Eye (tissue), 1 donor: ENCODE measurements around the gene DNAH10.
"Not testable (repeated sequence)": the region's sequence is repeated elsewhere in the genome, so short reads cannot be mapped to it uniquely, and the experiment has no call there.

ENCODE experiments used
- DNase-seq: peaks from one replicate; pipeline ENCODE4 v3.0.0-alpha.2; 2015

Gene DNAH10

DNA sequence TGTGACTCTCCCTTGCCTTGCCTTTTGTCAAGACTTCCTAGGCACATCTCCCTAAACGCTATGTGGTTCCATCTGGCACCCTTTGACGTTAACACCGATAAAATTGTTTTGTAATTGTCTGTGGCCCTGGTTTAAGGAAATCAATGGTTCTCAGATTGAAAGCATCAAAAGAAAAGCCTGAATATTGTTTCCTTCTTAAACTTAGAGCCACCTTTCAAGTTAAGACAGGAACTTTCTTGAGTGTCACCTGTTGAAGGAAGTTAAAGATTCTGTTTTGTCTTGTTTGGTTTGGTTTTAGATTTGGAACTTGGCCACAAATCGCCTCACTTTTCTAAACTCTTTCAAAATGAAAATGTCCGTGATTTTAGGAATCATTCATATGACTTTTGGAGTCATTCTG lies 14.8 kb upstream of the DNAH10 start:
- no peak for DNase-seq

GRCh38 chr12:123748161-123748560 lies 13.9 kb upstream of the DNAH10 start:
- DNase-seq = no peak

- no peak for DNase-seq
Measured at GRCh38 chr12:123748661-123749060, 13.4 kb upstream of the DNAH10 start.

DNA sequence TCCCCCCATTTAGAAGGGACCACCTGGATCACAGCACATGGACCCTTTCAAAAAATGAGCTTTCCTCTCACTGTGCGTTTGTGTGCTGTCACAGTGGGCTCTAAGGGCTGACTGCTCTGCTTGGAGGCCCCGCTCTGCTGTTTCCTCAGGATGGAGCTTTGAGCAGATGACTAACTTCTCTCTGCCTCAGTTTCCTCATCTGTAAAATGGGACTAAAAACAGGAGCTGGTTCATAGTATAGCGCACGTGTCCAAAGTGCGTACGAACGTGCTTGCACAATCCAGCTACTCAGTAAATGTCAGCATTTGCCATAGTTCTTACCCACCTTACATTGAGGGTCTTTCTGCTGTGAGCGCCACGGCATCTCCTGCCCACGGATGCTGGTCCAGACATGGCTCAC lies 12.7 kb upstream of the DNAH10 start:
- DNase-seq = no peak

DNA sequence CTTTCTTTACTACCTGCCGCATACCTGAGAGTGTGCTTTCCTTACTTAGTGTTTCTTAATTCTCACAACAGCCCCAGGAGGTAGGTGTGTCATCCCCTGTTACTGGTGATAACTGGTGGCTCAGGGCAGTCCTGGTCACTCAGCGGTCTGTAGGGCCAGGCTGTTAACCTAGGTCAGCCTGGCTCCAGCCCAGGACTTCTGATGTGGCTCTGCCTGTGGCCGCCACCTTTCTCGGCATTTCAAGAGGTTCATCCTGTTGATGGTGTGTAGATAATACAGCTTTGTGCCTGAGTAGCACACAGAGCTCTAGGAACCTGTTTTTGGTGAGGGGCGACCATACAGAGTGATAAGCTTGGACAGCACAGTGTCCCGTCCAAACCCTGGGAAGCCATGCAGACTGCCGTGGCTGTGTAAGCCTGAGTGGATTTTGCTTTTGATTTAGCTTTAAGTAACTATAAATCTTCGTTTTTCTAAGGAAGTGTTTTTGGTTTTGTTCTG lies 11.9 kb upstream of the DNAH10 start:
- no peak for DNase-seq

DNA sequence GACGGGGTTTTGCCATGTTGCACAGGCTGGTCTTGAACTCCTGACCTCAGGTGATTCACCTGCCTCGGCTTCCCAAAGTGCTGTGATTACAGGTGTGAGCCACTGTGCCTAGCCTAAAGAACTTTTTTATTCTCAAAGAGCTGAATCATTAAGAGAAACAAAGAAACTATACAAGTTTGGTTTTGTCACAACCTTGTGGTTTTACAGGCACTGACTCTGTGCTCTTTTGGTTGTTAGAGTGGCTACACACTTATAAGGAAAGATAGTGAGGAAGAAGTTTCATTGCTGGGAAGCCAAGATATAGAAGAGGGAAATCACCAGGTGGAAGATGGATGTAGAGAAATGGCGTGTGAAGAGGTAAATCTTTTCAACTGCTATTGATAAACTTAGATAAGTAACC lies 10.1 kb upstream of the DNAH10 start:
- DNase-seq = no peak

GRCh38 chr12:123754041-123754772 lies 7.9 kb upstream of the DNAH10 start:
- DNase-seq = no peak

DNA sequence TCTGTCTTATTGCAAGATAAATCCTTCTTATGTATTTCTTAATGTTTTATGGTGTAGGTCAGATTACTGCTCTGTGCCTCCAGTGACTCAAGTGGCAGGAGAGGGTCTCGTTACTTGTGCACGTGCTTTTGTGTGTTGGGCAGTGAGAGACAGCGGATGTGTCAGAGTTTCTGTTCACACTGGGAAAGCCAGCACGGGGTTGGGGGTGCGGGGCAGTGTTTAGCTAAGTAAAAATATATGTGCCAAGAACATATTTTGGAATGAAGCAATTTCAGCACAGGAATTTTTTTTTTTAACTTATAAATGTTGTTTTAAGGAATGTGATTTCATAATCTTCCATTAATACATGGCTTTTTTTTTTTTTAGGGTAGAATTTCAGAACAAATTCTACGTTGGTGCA lies 4.5 kb upstream of the DNAH10 start:
- DNase-seq = no peak

GRCh38 chr12:123760267-123760938 lies 1.7 kb upstream of the DNAH10 start:
- DNase-seq = no peak

DNA sequence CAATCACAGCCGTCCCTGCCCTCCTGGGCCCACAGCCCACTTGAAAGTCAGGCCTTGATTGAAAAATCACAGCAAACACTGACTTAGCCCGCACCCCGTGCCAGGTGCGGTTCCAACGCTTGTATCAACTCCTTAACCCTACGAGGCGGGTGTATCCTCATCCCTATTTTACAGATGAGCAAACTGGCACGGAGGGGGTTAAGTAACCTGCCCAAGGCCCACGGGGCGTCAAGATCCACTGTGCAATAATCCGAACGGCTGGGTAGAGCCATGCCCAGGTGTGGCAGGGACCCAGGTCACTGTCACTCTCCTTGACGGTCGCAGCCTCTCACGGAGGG lies 583 bp downstream of the DNAH10 start:
- DNase-seq = no peak

- DNase-seq = no peak
Measured at GRCh38 chr12:123763093-123763492, 992 bp downstream of the DNAH10 start.

GRCh38 chr12:123764109-123764508 lies 2.0 kb downstream of the DNAH10 start:
- no peak for DNase-seq

DNA sequence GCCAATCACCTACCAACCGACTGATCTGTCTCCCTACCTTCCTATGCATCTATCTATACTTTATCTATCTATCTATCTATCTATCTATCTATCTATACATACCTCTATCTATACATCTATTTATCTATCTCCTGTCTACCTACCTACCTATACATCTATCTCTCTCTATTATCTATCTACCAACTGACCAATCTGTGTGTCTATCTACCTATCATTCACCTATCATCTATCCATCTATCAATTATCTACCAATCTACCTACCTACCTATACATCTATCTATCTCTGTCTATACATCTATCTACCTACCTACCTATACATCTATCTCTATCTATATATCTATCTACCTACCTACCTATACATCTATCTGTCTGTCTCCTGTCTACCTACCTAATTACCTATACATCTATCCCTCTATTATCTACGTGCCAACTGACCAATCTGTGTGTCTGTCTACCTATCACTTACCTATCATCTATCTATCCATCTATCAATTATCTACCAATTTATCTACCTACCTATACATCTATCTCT lies 3.5 kb downstream of the DNAH10 start:
- no peak for DNase-seq

GRCh38 chr12:123767613-123768012 lies 5.5 kb downstream of the DNAH10 start:
- DNase-seq = no peak

- DNase-seq = no peak
Measured at GRCh38 chr12:123771261-123771660, 9.2 kb downstream of the DNAH10 start.

DNA sequence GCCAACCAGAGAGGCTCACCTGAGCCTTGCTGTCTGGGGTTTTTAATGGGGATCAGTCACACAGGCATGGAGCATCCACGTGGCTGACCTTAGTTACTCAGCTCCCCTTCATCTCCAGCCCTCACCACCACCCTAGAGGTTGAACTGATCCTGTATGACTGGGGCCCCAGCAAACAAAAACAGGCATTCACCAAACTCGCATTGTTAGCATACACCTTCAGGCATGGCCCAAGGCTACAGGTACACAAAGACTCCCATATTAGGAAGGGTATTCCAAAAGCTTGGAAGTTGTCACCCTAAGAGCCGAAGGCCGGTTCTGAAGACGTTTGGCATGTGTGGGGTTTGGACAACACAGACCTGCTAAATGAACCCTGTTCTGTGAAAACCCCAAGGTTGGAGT lies 10.0 kb downstream of the DNAH10 start:
- no peak for DNase-seq

DNA sequence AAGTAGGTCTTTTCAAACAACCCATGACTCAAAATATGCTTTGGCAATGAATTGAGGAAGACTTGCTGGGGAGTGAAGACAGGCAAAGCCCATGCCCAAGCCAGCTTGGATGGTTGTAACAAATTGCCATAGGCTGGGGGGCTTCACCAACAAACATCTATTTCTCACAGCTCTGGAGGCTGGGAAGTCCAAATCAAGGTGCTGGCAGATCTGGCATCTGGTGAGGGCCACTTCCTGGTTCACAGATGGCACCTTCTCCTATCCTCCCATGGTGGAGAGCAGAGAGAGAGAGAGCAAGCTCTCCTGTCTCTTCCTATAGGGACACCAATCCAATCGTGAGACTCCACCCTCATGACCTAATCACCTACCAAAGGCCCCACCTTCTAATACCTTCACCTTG lies 11.3 kb downstream of the DNAH10 start:
- DNase-seq = no peak

GRCh38 chr12:123779551-123779950 lies 17.4 kb downstream of the DNAH10 start:
- no peak for DNase-seq

DNA sequence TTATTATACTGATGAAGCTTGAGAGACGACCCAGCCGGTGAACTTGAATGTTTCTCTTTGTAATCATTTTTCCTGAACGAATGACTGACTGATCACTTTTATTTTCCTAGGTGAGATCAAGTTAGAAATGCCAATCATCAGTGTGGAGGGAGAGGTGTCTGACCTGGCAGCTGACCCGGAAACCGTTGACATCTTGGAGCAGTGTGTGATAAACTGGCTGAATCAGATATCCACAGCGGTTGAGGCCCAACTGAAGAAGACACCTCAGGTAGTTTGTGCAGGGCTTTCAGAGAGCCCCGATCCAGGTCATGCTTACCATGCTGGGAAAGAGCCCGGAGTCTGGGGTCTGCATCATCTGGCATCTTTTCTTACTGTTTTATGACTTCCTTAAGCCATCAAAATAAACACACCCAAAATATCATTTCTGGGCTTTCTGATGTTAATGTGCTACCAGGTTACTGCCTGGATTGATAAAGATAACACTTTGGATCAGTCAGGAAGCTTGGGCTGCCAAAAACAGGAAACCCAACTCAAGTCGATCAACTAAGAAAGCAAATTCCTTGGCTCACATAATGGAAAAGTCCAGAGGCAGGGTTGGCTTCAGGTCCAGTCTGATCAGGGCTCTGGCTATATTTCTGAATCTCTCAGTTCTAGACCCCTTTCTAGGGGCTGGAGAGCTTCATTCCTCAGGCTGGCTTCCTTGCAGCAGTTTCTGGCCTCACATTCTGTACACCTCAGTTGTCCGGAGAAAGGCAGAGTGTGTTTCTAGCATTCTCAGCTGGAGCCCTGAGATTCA lies 21.1 kb downstream of the DNAH10 start:
- no peak for DNase-seq

DNA sequence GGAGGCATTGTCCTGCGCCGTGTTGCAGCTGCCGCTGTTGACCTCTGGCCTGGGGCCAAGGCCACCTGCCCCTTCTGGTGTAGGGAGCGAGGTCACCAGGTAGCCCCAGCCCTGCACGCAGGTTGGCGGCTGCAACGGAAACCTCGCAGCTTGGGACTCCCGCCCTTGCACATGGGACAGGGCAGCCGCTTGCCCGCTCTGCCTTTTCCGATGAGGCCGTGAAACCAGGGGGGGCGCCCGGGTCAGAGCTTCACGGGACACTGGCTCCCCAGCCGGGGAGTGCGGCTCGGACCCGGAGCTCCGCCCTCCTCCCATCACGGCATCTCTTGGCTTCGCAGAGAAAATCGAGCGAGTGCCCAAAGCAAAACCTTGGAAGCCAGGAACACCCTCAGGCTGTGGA lies 25.4 kb downstream of the DNAH10 start:
- DNase-seq = no peak

DNA sequence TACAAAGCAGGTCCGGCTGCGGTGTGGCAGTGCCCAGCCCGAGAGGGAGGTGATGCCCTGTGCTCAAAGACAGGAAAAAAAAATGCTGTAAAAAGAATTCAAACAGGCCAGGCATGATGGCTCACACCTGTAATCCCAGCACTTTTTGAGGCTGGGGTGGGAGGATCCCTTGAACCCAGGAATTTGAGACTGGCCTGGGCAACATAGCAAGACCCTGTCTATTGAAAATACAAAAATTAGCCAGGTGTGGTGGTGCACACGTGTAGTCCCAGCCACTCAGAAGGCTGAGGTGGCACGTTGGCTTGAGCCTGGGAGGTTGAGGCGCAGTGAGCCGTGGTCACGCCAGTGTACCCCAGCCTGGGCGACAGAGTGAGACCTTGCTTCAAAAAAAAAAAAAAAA lies 26.4 kb downstream of the DNAH10 start:
- no peak for DNase-seq

DNA sequence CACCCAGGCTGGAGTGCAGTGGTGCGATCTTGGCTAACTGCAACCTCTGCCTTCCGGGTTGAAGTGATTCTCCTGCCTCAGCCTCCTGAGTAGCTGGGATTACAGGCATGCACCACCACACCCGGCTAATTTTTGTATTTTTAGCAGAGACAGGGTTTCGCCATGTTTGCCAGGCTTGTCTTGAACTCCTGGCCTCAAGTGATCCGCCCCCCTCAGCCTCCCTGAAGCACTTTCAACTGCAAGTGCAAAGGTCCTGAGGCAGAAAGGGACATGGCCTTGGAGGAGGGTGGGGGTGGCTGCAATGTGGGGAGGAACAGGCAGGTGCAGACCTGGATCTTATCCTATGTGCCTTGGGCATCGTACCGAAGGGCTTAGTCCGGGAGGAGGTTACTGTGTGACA lies 27.3 kb downstream of the DNAH10 start:
- DNase-seq = not testable (repeated sequence)

DNA sequence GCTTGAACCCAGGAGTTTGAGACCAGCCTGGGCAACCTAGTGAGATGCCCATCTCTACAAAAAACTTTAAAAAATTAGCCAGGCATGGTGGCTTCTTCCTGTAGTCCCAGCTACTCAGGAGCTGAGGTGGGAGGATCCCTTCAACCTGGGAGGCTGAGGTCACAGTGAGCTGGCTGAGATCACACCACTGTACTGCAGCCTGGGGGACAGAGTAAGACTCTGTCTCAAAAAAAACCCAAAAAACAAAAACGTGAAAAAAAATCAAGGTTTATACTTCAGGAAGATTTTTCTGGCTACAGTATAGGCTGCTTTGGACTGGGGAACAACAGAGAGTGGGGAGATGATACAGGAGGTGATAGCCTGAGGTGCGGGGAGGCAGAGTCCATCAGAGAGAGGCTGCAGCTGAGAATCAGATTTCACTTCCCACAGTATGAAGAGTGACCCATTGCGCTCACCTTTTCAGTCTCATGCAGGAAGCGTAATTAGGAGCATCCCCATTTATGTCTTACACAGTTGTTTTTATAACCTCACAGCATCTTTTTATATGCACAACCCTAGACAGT lies 28.9 kb downstream of the DNAH10 start:
- no peak for DNase-seq
